ENCODE results near the gene VAV2. TPM values are rescaled to one million over a fixed set of nuclear protein-coding genes. Genes with fewer than 3 reads are reported as not detected.

Gene VAV2
- polyA plus RNA-seq, 1 experiment, result 9.0 TPM

DNA sequence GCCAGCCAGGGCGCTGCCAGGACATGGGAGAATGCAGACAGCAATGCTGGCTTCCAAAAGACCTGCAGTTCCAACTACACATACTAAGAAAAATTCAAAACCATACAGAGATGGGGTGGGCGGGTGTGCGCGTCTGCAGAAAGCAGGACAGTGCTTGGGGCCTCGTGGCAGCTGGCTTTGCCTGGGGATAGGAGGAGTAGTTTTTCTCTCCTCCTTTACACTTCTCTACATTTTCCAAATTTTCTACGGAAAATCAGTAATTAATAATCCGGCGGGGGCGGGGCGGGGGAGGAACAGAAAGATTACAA, 210.3 kb downstream of the VAV2 start:
- POLR2A ChIA-PET, result interaction anchor here (1.1 to 1.2 kb wide), 2 partner anchors 212 to 243 kb away, joined by 3 to 4 read pairs; partner anchors contain the start of gene BRD3OS
- Histone ChIP-seq H3K27ac (ENCODE audit: low read depth, low read length) (no peak overlapping the region), H3K9me3 (ENCODE audit: control insufficient read depth, insufficient read depth, low read length) (no peaks in the 10 kb centered on the region), H3K4me3 (ENCODE audit: low read depth, low read length) (no peak overlapping the region), H3K27me3 (ENCODE audit: control insufficient read depth, insufficient read depth, low read length) (no peaks in the 10 kb centered on the region)
- no peak for DNase-seq (ENCODE audit: low read depth, low spot score)
- TF ChIP-seq, protein P1, sequence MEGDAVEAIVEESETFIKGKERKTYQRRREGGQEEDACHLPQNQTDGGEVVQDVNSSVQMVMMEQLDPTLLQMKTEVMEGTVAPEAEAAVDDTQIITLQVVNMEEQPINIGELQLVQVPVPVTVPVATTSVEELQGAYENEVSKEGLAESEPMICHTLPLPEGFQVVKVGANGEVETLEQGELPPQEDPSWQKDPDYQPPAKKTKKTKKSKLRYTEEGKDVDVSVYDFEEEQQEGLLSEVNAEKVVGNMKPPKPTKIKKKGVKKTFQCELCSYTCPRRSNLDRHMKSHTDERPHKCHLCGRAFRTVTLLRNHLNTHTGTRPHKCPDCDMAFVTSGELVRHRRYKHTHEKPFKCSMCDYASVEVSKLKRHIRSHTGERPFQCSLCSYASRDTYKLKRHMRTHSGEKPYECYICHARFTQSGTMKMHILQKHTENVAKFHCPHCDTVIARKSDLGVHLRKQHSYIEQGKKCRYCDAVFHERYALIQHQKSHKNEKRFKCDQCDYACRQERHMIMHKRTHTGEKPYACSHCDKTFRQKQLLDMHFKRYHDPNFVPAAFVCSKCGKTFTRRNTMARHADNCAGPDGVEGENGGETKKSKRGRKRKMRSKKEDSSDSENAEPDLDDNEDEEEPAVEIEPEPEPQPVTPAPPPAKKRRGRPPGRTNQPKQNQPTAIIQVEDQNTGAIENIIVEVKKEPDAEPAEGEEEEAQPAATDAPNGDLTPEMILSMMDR (IDR thresholded peaks at IDR 0.05; ENCODE audit: low read depth, low read length), result no peak
- CTCF ChIA-PET, result interaction anchor here (0.6 to 5.4 kb wide), 17 partner anchors 8 to 878 kb away, joined by 3 to 119 read pairs (median 5); partner anchors contain the start of genes BRD3OS and WDR5

- H3K27me3 ChIP-seq (ENCODE audit: control insufficient read depth, insufficient read depth, low read length), result no peaks in the 10 kb centered on the region
- DNase-seq (ENCODE audit: low read depth, low spot score), result no peak
- ChIA-PET CTCF (interaction anchor here (0.6 to 5.4 kb wide), 15 partner anchors 12 to 879 kb away, joined by 3 to 119 read pairs (median 5); partner anchors contain the start of genes BRD3OS and WDR5), POLR2A (interaction anchor here (1.1 kb wide), 1 partner anchor 244 kb away, joined by 3 read pairs; the partner anchor contains the start of gene BRD3OS)
- H3K9me3 ChIP-seq (ENCODE audit: control insufficient read depth, insufficient read depth, low read length), result peaks cover 1% of the 10 kb centered on the region; the same call in 1 of the 2 replicates
- H3K27ac ChIP-seq (ENCODE audit: low read depth, low read length), result no peak overlapping the region
- no peak overlapping the region for H3K4me3 ChIP-seq (ENCODE audit: low read depth, low read length)
- TF ChIP-seq, protein P1 (IDR thresholded peaks at IDR 0.05; ENCODE audit: low read depth, low read length), result no peak
Observed at GRCh38 chr9:133780962-133781827, 210.9 kb downstream of the VAV2 start.

- TF ChIP-seq, protein P1 (IDR thresholded peaks at IDR 0.05; ENCODE audit: low read depth, low read length), result no peak
- peaks cover 7% of the 10 kb centered on the region; the same call in 1 of the 2 replicates for H3K9me3 ChIP-seq (ENCODE audit: control insufficient read depth, insufficient read depth, low read length)
- no peak for DNase-seq (ENCODE audit: low read depth, low spot score)
- ChIA-PET POLR2A (no interaction called here), CTCF (interaction anchor here (0.8 to 5.4 kb wide), 5 partner anchors 11 to 246 kb away, joined by 3 to 119 read pairs (median 7); no protein-coding TSS in a partner anchor)
- no peak overlapping the region for H3K4me3 ChIP-seq (ENCODE audit: low read depth, low read length)
- H3K27me3 ChIP-seq (ENCODE audit: control insufficient read depth, insufficient read depth, low read length), result no peaks in the 10 kb centered on the region
- H3K27ac ChIP-seq (ENCODE audit: low read depth, low read length), result no peak overlapping the region
Observed at GRCh38 chr9:133780404-133780945, 211.6 kb downstream of the VAV2 start.

- Histone ChIP-seq H3K9me3 (ENCODE audit: control insufficient read depth, insufficient read depth, low read length) (peaks cover 11% of the 10 kb centered on the region), H3K4me3 (ENCODE audit: low read depth, low read length) (no peak overlapping the region), H3K27ac (ENCODE audit: low read depth, low read length) (no peak overlapping the region), H3K27me3 (ENCODE audit: control insufficient read depth, insufficient read depth, low read length) (no peaks in the 10 kb centered on the region)
- ChIA-PET CTCF (interaction anchor here (5.4 kb wide), 1 partner anchor 216 kb away, joined by 119 read pairs; no protein-coding TSS in a partner anchor), POLR2A (no interaction called here)
- DNase-seq (ENCODE audit: low read depth, low spot score), result no peak
- TF ChIP-seq, protein P1 (IDR thresholded peaks at IDR 0.05; ENCODE audit: low read depth, low read length), result no peak
Observed at GRCh38 chr9:133779516-133780403, 212.4 kb downstream of the VAV2 start.
